Astrocyte of the cerebellum (primary cell): Measurements from ENCODE around the gene ADGRG2.

Source experiments
- DNase-seq: peaks from one replicate; pipeline ENCODE4 v3.0.0-alpha.2; 2011; ENCODE audit warnings: low read depth
- H3K4me3 ChIP-seq: 2 replicates; pipeline ENCODE4 v1.5.1; 2011; ENCODE audit warnings: mild to moderate bottlenecking, low read depth, low read length, moderate library complexity
- in situ Hi-C: cut with HindIII; loops from 2 replicates; pipeline ENCODE4 v1.10.0; 2017; ENCODE audit warnings: low sequenced_read_pairs
- TF ChIP-seq, protein P1 (sequence below): IDR thresholded peaks from 2 replicates; pipeline ENCODE4 v1.5.1; 2012; ENCODE audit warnings: low read length, low read depth, moderate library complexity, mild to moderate bottlenecking; ENCODE audit errors: missing control alignments

ADGRG2 gene

GRCh38 chrX:19046343-19047215, 75.7 kb downstream of the ADGRG2 start:
- no peak for DNase-seq
- H3K4me3 ChIP-seq = no peak overlapping the region
- TF ChIP-seq, protein P1, sequence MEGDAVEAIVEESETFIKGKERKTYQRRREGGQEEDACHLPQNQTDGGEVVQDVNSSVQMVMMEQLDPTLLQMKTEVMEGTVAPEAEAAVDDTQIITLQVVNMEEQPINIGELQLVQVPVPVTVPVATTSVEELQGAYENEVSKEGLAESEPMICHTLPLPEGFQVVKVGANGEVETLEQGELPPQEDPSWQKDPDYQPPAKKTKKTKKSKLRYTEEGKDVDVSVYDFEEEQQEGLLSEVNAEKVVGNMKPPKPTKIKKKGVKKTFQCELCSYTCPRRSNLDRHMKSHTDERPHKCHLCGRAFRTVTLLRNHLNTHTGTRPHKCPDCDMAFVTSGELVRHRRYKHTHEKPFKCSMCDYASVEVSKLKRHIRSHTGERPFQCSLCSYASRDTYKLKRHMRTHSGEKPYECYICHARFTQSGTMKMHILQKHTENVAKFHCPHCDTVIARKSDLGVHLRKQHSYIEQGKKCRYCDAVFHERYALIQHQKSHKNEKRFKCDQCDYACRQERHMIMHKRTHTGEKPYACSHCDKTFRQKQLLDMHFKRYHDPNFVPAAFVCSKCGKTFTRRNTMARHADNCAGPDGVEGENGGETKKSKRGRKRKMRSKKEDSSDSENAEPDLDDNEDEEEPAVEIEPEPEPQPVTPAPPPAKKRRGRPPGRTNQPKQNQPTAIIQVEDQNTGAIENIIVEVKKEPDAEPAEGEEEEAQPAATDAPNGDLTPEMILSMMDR = no peak
- in situ Hi-C loops = no loop called here

DNA sequence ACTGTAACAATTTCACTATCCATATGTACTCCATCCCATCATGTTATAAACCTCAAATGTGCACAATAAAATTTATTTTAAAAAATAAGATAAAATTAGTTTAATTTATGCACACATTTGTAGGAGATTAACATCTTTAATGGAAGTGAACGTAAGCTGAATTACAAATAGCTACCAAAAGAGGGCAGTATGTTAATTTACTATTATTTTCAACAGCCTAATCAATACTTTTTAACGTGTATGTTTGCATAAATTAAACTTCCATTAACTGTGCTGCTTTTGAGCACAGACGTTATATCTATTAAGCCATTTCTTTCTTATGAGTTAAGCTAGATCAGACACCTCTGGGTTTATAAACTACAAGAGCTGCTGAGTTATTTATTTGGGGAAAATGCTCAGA, 81.9 kb downstream of the ADGRG2 start:
- in situ Hi-C loops = no loop called here

DNA sequence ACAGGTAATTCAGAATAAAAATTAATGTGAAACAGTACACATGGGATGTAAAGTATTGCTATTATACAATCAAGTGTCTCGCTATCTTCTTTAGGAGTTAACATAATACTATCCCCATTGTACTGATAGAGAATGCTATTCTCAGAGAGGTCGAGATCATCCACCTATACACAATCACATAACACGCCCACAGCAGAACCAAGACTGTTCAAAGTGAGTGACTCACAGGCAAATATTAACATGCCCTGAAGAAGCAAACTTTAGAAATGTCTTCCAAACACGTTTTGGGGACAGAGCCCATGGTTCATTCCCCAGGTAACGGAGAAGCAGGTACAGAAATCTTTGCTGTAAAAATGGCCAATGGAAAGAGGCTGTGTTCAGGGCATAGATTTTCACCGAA, 88.2 kb downstream of the ADGRG2 start:
- in situ Hi-C loops = no loop called here
- TF ChIP-seq, protein P1 = no peak
- no peak for DNase-seq
- no peak overlapping the region for H3K4me3 ChIP-seq

More for the DNA sequence above, 81.9 kb downstream of the ADGRG2 start:
- no peak for DNase-seq
- TF ChIP-seq, protein P1 = no peak
- H3K4me3 ChIP-seq = no peak overlapping the region

GRCh38 chrX:19030805-19031204, 91.5 kb downstream of the ADGRG2 start:
- in situ Hi-C loops = no loop called here
- TF ChIP-seq, protein P1 = no peak
- DNase-seq = no peak
- H3K4me3 ChIP-seq = no peak overlapping the region

GRCh38 chrX:19028560-19028959, 93.7 kb downstream of the ADGRG2 start:
- no peak overlapping the region for H3K4me3 ChIP-seq
- in situ Hi-C loops = no loop called here
- TF ChIP-seq, protein P1 = no peak
- no peak for DNase-seq

DNA sequence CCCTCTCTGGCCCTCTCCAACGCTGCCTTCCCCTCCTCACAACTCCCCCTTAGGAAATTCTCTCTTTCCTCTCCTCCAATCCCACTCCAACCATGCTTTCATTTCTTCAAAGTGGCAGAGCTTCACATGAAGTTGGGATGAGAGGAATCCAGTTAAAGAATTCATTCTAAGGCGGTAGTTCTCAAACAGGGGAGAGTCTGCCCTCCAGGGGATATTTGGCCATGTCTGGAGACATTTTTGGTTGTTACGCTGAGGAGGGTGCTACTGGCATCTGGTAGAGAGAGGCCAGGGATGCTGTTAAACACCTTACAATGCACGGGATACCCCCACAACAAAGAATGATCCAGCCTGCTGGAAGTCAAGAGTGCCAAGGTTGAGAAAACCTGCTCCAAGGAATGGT, 97.9 kb downstream of the ADGRG2 start:
- no peak overlapping the region for H3K4me3 ChIP-seq
- no peak for DNase-seq
- TF ChIP-seq, protein P1 = no peak
- in situ Hi-C loops = no loop called here
